HepG2 (cell line): ENCODE measurements around the gene SLC25A22. TPM values are rescaled to one million over a fixed set of nuclear protein-coding genes. Genes with fewer than 3 reads are reported as not detected.

Source experiments
- CBX2 ChIP-seq, 2 experiments: fragments of 200-600 bp in 1 of 2; sonication (generic); formaldehyde crosslinking in 1 of 2; IDR thresholded peaks; 2 replicates each; pipeline versions ENCODE4 v1.7.0 to v1.8.1; 2018 to 2022; ENCODE audit warnings: low read depth in 2 of 2, low read length in 1 of 2, mild to moderate bottlenecking in 1 of 2, missing genetic modification reagents in 1 of 2
- GTF2F1 ChIP-seq: fragments of 150-350 bp; IDR thresholded peaks from 2 replicates; pipeline ENCODE4 v1.6.1; 2014; ENCODE audit warnings: low read length
- MYNN ChIP-seq: sonication (generic); formaldehyde crosslinking; IDR thresholded peaks from 2 replicates; pipeline ENCODE4 v1.4.0; 2020; ENCODE audit warnings: mild to moderate bottlenecking, low read depth, missing genetic modification reagents
- PAF1 ChIP-seq: IDR thresholded peaks from 2 replicates; pipeline ENCODE4 v1.6.1; 2016; ENCODE audit warnings: missing genetic modification reagents, missing compliant biosample characterization
- RELA ChIP-seq: sonication (generic); formaldehyde crosslinking; IDR thresholded peaks from 2 replicates; pipeline ENCODE4 v1.4.0; 2020; ENCODE audit warnings: missing genetic modification reagents
- SIN3B ChIP-seq: fragments of 150-350 bp; IDR thresholded peaks from 2 replicates; pipeline ENCODE4 v1.6.1; 2014; ENCODE audit warnings: low read length
- SIX4 ChIP-seq: sonication (generic); formaldehyde crosslinking; IDR thresholded peaks from 2 replicates; pipeline ENCODE4 v1.4.0; 2020; ENCODE audit warnings: missing genetic modification reagents
- SMAD9 ChIP-seq: sonication (generic); formaldehyde crosslinking; IDR thresholded peaks from 2 replicates; pipeline ENCODE4 v1.5.1; 2020; ENCODE audit warnings: mild to moderate bottlenecking, missing genetic modification reagents
- SUZ12 ChIP-seq: fragments of 150-350 bp; IDR thresholded peaks from 2 replicates; pipeline ENCODE4 v1.6.1; 2014; ENCODE audit warnings: low read depth, low read length
- YEATS4 ChIP-seq: sonication (generic); formaldehyde crosslinking; IDR thresholded peaks from 2 replicates; pipeline ENCODE4 v1.4.0; 2020; ENCODE audit warnings: missing genetic modification reagents, borderline replicate concordance
- ZFX ChIP-seq: sonication (generic); formaldehyde crosslinking; IDR thresholded peaks from 2 replicates; pipeline ENCODE4 v1.4.0; 2020; ENCODE audit warnings: mild to moderate bottlenecking, low read depth, missing genetic modification reagents, moderate library complexity
- ZIK1 ChIP-seq: sonication (generic); formaldehyde crosslinking; IDR thresholded peaks from 2 replicates; pipeline ENCODE4 v1.5.0; 2020; ENCODE audit warnings: mild to moderate bottlenecking, low read depth, missing genetic modification reagents, borderline replicate concordance
- ZMYM2 ChIP-seq: sonication (generic); formaldehyde crosslinking; IDR thresholded peaks from 2 replicates; pipeline ENCODE4 v1.8.0; 2022; ENCODE audit warnings: mild to moderate bottlenecking, missing genetic modification reagents
- ZNF138 ChIP-seq: sonication (generic); formaldehyde crosslinking; IDR thresholded peaks from 2 replicates; pipeline ENCODE4 v1.5.0; 2020; ENCODE audit warnings: mild to moderate bottlenecking, low read depth, missing genetic modification reagents
- ZNF431 ChIP-seq: sonication (generic); formaldehyde crosslinking; IDR thresholded peaks from 2 replicates; pipeline ENCODE4 v1.9.0; 2022; ENCODE audit warnings: missing genetic modification reagents, low read depth, mild to moderate bottlenecking, borderline replicate concordance
- ZNF563 ChIP-seq: sonication (generic); formaldehyde crosslinking; IDR thresholded peaks from 2 replicates; pipeline ENCODE4 v1.8.0; 2022; ENCODE audit warnings: mild to moderate bottlenecking, moderate library complexity, missing genetic modification reagents
- polyA plus RNA-seq, 8 experiments: library from polyadenylated mRNA; depleted of rRNA in 3 of 8; stranded (reverse) in 7 of 8; unstranded in 1 of 8; fragments of >200 nt; fragmentation: Illumina TruSeq in 4 of 8; extraction: Trizol in 4 of 8; gene quantifications; 2 replicates each; pipeline versions ENCODE4 v1.2.1 to v1.2.3, GENCODE V29; 2011 to 2016; ENCODE audit warnings: low read depth in 4 of 8, missing spikeins in 1 of 8, mixed read lengths in 1 of 8; ENCODE audit not compliant: insufficient read depth in 1 of 8
- total RNA-seq, 5 experiments: library from RNA; depleted of rRNA; stranded (reverse); fragments of >200 nt; fragmentation: Illumina TruSeq; extraction: Trizol; gene quantifications; 2 replicates each; pipeline ENCODE4 v1.2.3, GENCODE V29; 2016; ENCODE audit warnings: low read depth in 1 of 5
- TF ChIP-seq, protein P1 (sequence below): sonication (generic); formaldehyde crosslinking; IDR thresholded peaks from 2 replicates; pipeline ENCODE4 v1.4.0; 2020; ENCODE audit warnings: mild to moderate bottlenecking, missing genetic modification reagents
- TF ChIP-seq, protein P2 (sequence below): sonication (generic); formaldehyde crosslinking; IDR thresholded peaks from 2 replicates; pipeline ENCODE4 v1.4.0; 2020; ENCODE audit warnings: missing genetic modification reagents, borderline replicate concordance
- TF ChIP-seq, protein P3 (sequence below): sonication (generic); formaldehyde crosslinking; IDR thresholded peaks from 2 replicates; pipeline ENCODE4 v1.8.1; 2023; ENCODE audit warnings: mild to moderate bottlenecking, missing genetic modification reagents, borderline replicate concordance
- TF ChIP-seq, protein P4 (sequence below): sonication (generic); formaldehyde crosslinking; IDR thresholded peaks from 2 replicates; pipeline ENCODE4 v1.4.0; 2020; ENCODE audit warnings: missing genetic modification reagents
- TF ChIP-seq, protein P5 (sequence below): sonication (generic); formaldehyde crosslinking; IDR thresholded peaks from 2 replicates; pipeline ENCODE4 v1.5.0; 2020; ENCODE audit warnings: missing genetic modification reagents

SLC25A22 gene
- total and polyA plus RNA-seq, 2 of the 13 experiments (the other 11 are each of a cell fraction or from before 2014, with no cell fraction given): 12.4 to 19.2 TPM

DNA sequence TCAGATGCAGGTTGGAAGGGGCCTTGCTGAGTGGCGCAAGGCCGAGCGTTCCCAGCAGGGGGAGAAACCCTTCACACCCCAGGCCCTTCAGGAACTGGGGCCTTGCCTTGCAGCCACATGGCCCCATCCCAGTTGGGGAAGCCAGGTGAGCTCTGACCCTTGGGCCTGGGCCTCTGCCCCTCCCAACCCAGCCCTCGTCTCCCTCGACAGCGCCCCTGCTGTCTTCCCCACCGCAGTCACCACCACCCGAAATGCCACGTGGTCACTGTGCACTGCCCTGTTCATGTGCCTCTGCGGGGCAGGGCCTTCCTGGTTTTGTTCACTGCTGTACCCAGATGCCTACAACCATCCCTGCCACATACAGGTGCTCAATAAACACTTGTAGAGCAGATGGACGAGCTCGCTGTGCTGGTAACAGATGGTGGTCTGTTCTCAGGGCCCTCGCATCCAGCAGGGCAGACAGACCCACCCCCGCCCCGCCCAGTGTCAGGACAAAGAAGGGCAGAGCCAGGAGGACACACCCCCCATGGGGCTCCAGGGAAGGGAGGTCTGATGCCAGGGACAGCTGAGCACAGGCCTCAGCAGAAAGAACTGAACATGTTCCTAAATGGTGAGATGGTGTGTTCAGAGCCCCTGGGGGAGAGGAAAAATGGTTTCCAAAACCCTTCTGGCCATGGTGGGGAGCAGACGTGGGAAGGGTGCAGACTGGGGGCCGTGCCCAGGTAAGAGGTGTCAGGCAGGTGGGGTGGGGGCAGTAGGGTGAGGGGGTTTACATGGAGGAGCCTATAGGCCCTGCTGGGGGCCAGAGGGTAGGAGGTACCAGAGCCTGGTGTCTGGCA is 40.6 kb upstream of the SLC25A22 start (continued):
- peak; percentile 50; the same call in 1 of the 2 replicates for TF ChIP-seq ZNF431
- TF ChIP-seq, protein P1, sequence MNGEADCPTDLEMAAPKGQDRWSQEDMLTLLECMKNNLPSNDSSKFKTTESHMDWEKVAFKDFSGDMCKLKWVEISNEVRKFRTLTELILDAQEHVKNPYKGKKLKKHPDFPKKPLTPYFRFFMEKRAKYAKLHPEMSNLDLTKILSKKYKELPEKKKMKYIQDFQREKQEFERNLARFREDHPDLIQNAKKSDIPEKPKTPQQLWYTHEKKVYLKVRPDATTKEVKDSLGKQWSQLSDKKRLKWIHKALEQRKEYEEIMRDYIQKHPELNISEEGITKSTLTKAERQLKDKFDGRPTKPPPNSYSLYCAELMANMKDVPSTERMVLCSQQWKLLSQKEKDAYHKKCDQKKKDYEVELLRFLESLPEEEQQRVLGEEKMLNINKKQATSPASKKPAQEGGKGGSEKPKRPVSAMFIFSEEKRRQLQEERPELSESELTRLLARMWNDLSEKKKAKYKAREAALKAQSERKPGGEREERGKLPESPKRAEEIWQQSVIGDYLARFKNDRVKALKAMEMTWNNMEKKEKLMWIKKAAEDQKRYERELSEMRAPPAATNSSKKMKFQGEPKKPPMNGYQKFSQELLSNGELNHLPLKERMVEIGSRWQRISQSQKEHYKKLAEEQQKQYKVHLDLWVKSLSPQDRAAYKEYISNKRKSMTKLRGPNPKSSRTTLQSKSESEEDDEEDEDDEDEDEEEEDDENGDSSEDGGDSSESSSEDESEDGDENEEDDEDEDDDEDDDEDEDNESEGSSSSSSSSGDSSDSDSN (CRISPR knock-in tag): peak; percentile 66
- TF ChIP-seq ZNF563 (CRISPR knock-in tag): peak; percentile 39; the same call in 1 of the 2 replicates
- peak; percentile 89; the same call in 1 of the 2 replicates for TF ChIP-seq ZIK1 (CRISPR knock-in tag)
- TF ChIP-seq, protein P2, sequence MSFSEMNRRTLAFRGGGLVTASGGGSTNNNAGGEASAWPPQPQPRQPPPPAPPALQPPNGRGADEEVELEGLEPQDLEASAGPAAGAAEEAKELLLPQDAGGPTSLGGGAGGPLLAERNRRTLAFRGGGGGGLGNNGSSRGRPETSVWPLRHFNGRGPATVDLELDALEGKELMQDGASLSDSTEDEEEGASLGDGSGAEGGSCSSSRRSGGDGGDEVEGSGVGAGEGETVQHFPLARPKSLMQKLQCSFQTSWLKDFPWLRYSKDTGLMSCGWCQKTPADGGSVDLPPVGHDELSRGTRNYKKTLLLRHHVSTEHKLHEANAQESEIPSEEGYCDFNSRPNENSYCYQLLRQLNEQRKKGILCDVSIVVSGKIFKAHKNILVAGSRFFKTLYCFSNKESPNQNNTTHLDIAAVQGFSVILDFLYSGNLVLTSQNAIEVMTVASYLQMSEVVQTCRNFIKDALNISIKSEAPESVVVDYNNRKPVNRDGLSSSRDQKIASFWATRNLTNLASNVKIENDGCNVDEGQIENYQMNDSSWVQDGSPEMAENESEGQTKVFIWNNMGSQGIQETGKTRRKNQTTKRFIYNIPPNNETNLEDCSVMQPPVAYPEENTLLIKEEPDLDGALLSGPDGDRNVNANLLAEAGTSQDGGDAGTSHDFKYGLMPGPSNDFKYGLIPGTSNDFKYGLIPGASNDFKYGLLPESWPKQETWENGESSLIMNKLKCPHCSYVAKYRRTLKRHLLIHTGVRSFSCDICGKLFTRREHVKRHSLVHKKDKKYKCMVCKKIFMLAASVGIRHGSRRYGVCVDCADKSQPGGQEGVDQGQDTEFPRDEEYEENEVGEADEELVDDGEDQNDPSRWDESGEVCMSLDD (CRISPR knock-in tag): no peak; the same call in 1 of the 2 replicates
- no peak for TF ChIP-seq PAF1 (CRISPR knock-in tag)
- TF ChIP-seq, protein P3, sequence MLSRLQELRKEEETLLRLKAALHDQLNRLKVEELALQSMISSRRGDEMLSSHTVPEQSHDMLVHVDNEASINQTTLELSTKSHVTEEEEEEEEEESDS (CRISPR knock-in tag): no peak
- peak; percentile 93 for TF ChIP-seq YEATS4 (CRISPR knock-in tag)
- TF ChIP-seq ZNF138 (CRISPR knock-in tag): no peak
- TF ChIP-seq ZFX (CRISPR knock-in tag): peak; percentile 93
- no peak for TF ChIP-seq CBX2 (IDR thresholded peaks at IDR 0.05; ENCODE audit: low read depth, low read length)
- no peak for TF ChIP-seq CBX2 (CRISPR knock-in tag; IDR thresholded peaks at IDR 0.05; ENCODE audit: low read depth)
- TF ChIP-seq, protein P4, sequence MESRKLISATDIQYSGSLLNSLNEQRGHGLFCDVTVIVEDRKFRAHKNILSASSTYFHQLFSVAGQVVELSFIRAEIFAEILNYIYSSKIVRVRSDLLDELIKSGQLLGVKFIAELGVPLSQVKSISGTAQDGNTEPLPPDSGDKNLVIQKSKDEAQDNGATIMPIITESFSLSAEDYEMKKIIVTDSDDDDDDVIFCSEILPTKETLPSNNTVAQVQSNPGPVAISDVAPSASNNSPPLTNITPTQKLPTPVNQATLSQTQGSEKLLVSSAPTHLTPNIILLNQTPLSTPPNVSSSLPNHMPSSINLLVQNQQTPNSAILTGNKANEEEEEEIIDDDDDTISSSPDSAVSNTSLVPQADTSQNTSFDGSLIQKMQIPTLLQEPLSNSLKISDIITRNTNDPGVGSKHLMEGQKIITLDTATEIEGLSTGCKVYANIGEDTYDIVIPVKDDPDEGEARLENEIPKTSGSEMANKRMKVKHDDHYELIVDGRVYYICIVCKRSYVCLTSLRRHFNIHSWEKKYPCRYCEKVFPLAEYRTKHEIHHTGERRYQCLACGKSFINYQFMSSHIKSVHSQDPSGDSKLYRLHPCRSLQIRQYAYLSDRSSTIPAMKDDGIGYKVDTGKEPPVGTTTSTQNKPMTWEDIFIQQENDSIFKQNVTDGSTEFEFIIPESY (CRISPR knock-in tag): peak; percentile 97
- TF ChIP-seq ZMYM2: no peak
- TF ChIP-seq GTF2F1: no peak
- no peak for TF ChIP-seq RELA (CRISPR knock-in tag)
- no peak for TF ChIP-seq SUZ12
- peak; percentile 57; the same call in 1 of the 2 replicates for TF ChIP-seq SMAD9 (CRISPR knock-in tag)
- TF ChIP-seq, protein P5, sequence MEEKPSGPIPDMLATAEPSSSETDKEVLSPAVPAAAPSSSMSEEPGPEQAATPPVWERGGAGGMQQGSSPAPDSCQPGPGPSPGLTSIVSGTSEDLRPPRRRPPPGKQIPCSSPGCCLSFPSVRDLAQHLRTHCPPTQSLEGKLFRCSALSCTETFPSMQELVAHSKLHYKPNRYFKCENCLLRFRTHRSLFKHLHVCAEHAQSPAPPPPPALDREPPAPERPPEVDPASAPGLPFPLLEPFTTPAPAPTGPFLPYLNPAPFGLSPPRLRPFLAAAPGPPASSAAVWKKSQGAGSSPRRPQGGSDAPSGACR (CRISPR knock-in tag): peak; percentile 78; the same call in 1 of the 2 replicates
- no peak for TF ChIP-seq SIX4 (CRISPR knock-in tag)
- TF ChIP-seq SIN3B: no peak
- peak; percentile 55; the same call in 1 of the 2 replicates for TF ChIP-seq MYNN (CRISPR knock-in tag)
